Measurements from ENCODE around the gene AQP2.

GRCh38 chr12:49955899-49956662 lies 5.5 kb downstream of the AQP2 start:
- TF ChIP-seq CTCF (IDR thresholded peaks at IDR 0.05) (no peak), POLR2A (IDR thresholded peaks at IDR 0.05) (no peak)
